Choroid plexus epithelial cell (primary cell): Measurements from ENCODE around the gene MERTK.
A peak's percentile ranks its signal among the peaks of the same experiment; 100 is the strongest.

Experiments used
- DNase-seq: peaks from one replicate; pipeline ENCODE4 v3.0.0-alpha.2; 2010; ENCODE audit warnings: low read depth
- H3K4me3 ChIP-seq: 2 replicates; pipeline ENCODE4 v1.5.1; 2011; ENCODE audit warnings: low read depth, mild to moderate bottlenecking, control low read depth, low read length, moderate library complexity
- TF ChIP-seq, protein P1 (sequence below): conservative IDR thresholded peaks from 2 replicates; pipeline ENCODE4 v1.5.1; 2011; ENCODE audit warnings: low read depth, mild to moderate bottlenecking, control low read depth, inconsistent platforms, low read length, moderate library complexity

MERTK gene

DNA sequence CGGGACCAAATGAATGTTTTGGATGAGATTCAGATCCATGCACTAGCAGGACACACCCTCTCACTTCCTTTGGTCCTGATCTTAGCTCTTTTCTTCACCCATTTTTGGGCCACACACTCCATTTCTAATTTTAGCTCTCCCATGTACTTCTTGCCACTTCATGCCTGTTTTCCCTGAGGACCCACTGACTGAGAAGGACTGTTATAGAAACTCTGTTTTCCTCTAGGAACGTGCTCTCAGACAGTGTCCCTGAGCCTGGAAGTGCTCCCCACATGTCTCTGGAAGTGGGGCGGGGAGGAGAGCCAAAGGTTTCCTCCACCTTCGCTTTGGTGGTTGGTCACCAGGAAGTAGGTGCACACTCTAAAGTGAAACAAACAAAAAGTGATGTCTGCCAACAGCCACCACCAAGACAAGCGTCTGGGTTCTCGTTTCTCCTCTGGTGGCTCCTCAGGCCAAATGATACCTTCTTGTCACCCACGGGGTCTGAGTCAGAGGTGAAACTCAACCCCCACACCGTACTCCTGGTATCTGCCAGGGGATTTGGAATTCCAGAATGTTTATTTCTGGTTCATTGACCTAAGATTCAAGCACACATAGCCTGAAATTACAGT lies 74.7 kb downstream of the MERTK start:
- TF ChIP-seq, protein P1, sequence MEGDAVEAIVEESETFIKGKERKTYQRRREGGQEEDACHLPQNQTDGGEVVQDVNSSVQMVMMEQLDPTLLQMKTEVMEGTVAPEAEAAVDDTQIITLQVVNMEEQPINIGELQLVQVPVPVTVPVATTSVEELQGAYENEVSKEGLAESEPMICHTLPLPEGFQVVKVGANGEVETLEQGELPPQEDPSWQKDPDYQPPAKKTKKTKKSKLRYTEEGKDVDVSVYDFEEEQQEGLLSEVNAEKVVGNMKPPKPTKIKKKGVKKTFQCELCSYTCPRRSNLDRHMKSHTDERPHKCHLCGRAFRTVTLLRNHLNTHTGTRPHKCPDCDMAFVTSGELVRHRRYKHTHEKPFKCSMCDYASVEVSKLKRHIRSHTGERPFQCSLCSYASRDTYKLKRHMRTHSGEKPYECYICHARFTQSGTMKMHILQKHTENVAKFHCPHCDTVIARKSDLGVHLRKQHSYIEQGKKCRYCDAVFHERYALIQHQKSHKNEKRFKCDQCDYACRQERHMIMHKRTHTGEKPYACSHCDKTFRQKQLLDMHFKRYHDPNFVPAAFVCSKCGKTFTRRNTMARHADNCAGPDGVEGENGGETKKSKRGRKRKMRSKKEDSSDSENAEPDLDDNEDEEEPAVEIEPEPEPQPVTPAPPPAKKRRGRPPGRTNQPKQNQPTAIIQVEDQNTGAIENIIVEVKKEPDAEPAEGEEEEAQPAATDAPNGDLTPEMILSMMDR, result no peak
- no peak overlapping the region for H3K4me3 ChIP-seq
- DNase-seq, result no peak

DNA sequence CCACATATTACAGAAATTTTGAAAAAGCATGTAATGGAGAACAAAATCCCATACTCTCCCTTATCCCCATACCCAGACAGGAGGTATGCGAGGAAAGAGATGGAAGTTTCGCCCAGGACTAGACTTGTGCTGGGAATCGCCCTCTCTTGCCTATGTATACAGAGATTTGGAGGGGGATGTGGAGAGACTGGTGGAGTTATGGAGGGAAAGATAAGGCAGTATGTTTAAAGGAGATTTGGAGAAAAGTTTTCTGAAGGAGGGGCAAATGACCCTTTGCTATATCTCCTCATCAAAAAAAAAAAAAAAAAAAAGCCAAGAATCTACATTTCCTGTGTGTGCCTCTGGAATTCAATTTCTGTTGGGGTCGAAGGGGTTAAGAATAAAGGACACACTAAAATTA lies 75.3 kb downstream of the MERTK start:
- TF ChIP-seq, protein P1, result no peak
- DNase-seq, result no peak
- H3K4me3 ChIP-seq, result no peak overlapping the region

DNA sequence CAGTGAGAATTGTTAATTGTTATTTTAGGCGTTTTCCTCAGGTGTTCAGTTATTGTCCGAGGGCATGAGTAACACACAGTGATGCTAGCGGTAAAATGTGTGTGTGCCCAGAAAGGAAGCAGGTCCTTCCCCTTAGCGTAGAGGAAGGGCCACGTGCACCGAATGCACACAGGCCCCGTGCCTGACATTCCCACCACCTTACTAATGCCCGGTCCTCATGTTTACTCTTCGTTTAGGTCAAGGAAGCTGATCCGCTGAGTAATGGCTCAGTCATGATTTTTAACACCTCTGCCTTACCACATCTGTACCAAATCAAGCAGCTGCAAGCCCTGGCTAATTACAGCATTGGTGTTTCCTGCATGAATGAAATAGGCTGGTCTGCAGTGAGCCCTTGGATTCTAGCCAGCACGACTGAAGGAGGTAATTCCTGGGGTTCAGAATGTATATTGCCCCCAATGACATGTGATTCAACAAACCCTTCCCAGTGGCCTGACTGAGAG lies 76.7 kb downstream of the MERTK start:
- TF ChIP-seq, protein P1, result no peak
- no peak overlapping the region for H3K4me3 ChIP-seq
- peak; percentile 80 for DNase-seq

DNA sequence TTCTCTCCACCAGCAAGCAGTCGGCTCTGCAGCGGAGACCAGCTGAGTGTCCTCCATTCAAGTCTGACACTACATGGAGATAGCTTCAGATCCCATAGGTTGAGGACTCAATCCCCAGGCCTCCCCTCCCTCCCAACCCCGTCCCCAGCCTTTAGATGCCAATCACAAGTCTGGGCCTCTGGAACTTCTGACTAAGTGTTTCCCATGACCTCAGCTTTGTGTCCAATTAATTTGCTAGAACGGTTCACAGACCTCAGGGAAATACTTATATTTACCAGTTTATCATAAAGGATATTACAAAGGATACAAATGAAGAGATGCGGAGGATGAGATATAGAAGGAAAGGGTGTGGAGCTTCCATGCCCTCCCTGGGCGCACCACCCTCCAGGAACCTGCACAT lies 77.4 kb downstream of the MERTK start:
- H3K4me3 ChIP-seq, result no peak overlapping the region
- no peak for DNase-seq
- TF ChIP-seq, protein P1, result no peak

DNA sequence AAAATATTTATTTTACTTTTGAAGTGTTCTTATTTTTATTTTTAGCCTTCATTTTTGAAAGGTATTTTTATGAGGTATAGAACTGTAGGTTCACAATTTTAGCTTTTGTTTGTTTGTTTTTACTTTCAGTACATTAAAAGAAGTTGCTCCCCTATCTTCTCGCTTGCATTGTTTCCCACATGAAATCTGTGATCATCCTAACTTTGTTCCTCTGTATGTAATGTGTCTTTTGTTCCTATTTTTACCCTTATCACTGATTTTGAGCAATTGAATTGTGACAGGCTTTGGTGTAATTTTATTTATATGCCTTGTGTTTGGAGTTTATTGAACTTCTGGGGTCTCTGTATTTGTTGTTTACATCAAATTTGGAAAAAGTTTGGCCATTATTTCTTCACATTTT lies 78.8 kb downstream of the MERTK start:
- no peak for DNase-seq
- H3K4me3 ChIP-seq, result no peak overlapping the region
- TF ChIP-seq, protein P1, result no peak

DNA sequence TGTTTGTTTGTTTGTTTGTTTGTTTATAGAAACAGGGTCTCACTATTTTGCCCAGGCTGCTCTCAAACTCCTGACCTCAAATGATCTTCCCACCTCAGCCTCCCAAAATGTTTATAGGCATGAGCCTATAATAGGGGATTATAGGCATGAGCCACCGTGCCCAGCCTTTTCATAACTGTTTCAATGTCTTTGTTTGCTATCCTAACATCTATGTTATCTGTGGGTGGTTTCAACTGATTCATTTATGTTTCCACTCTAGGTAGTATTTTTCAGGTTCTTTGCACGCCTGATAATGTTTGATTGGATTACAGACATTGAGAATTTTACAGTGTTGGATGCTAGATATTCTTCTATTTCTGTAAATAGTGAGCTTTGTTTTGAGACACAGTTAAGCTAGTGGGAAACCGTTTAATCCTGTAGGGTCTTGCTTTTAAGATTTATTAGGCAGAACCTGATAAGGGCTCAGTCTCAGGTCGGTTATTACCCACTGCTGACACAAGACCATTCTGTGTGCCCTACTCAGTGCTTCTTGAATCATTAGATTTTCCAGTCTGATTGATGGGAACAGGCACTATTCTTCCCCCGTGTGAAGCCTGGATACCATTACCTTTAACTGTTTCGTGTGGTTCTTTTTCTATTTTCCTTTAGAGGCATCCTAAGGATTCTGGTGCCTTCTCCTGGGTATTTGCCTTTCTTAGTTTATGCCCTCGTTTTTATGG lies 80.2 kb downstream of the MERTK start:
- no peak overlapping the region for H3K4me3 ChIP-seq
- TF ChIP-seq, protein P1, result no peak
- no peak for DNase-seq

DNA sequence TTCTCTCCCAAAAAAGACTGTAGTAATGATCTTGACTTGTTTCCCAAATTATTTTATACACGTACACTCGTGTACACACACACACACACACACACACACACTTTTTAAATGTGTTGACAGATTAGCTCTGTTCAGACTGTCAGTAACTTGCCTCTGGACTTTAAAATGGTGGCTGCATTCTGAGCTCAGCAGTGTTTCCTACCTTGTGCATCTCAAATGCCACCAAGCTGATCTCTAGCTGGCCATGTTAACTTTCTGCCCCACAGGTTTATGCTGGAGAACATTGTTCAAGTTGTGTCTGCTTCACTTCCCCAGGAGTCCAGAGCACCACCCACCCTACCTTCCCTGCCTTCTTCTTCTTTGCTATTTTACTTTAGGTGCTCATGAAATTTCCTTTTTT lies 83.3 kb downstream of the MERTK start:
- TF ChIP-seq, protein P1, result no peak
- no peak for DNase-seq
- no peak overlapping the region for H3K4me3 ChIP-seq
